SJSA1 (cell line): Measurements from ENCODE around the gene TACC2. TPM values are rescaled to one million over a fixed set of nuclear protein-coding genes. Genes with fewer than 3 reads are reported as not detected.

Experiments used
- DNase-seq, 2 experiments: peaks; one replicate each; pipeline ENCODE4 v3.0.0-alpha.2; 2015 to 2020; ENCODE audit warnings: low spot score in 2 of 2, low read depth in 1 of 2
- H3K27ac ChIP-seq: fragments of 250-450 bp; sonication (Bioruptor Pico); 2 replicates; pipeline ENCODE4 v1.5.1; 2020; ENCODE audit warnings: mild to moderate bottlenecking, moderate library complexity
- H3K27me3 ChIP-seq: fragments of 250-450 bp; sonication (Bioruptor Pico); replicated peaks from 2 replicates; pipeline ENCODE4 v1.5.1; 2020; ENCODE audit warnings: mild to moderate bottlenecking, moderate library complexity
- H3K36me3 ChIP-seq: fragments of 250-450 bp; sonication (Bioruptor Pico); 2 replicates; pipeline ENCODE4 v1.5.1; 2020; ENCODE audit warnings: mild to moderate bottlenecking
- H3K4me1 ChIP-seq: fragments of 250-450 bp; sonication (Bioruptor Pico); replicated peaks from 2 replicates; pipeline ENCODE4 v1.6.1; 2021; ENCODE audit warnings: mild to moderate bottlenecking
- H3K4me3 ChIP-seq: fragments of 250-450 bp; sonication (Bioruptor Pico); 2 replicates; pipeline ENCODE4 v1.5.1; 2020; ENCODE audit warnings: mild to moderate bottlenecking
- H3K9me3 ChIP-seq: fragments of 250-450 bp; sonication (Bioruptor Pico); replicated peaks from 2 replicates; pipeline ENCODE4 v1.5.1; 2020; ENCODE audit warnings: mild to moderate bottlenecking
- total RNA-seq: library from RNA; depleted of rRNA; stranded (reverse); fragments of >200 nt; shearing (Covaris generic); gene quantifications from 2 replicates; pipeline ENCODE4 v1.2.3, GENCODE V29; 2014

Gene TACC2
- total RNA-seq, 1 experiment from 2014 or later, result 4.9 TPM

DNA sequence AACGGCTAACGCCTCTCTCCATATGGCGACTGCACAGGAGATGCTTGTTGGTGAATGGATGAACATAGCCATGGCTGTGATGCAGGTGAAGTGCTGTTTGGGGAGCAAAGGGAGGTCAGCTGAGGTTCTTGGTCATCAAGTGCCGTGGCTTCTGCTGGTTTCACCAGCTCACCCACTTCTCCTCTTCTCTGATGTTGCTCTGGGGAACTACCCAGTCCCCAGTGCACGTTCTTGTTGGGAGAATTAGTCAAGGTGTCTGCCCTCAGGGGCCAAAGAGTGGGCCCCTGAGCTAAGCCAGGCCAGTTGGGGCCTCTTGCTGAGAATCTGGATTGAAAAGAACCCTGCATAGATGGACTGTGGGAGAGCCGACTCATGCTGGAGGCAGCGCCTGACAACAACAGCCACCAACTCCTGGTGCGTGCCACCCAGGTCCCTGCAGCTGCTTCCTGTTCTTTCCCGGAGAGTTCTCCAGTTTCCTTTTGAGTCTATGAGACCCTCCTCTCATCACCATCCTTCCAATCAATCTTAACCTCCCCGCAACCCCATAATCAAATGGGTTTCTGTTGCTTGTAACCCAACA, 285.1 kb downstream of the TACC2 start:
- H3K4me1 ChIP-seq, result no peaks in the 10 kb centered on the region

DNA sequence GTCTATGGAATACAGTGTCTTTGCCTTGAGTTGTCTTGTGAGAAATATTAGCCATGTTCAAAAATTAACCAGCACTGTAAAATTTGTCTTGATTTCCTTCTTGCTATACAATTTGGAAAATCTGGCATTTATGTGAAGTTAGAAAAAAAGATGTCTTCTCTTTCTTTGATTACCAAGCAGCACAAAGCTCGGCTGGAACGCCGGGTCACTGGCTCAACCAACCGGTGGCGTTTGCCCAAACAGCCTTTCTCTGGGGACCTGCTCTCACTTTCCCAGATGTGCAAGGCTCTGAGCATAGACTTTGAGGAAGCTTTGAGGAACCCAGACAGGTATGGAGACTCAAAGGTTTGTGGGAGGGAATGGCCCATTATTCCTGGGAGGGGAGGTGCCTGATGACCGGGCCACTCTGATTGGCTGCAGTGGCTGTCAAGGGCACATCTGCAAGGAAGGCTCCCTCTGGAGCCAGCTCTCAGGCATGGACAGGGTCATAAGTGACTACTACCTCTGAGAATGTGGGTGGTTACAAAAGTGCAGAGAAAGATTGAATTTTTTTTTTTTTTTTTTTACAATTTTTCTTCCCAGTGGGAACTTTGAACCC, 287.7 kb downstream of the TACC2 start:
- H3K4me3 ChIP-seq, result no peak overlapping the region
- no peaks in the 10 kb centered on the region for H3K9me3 ChIP-seq
- DNase-seq, result peak in 1 of 2 experiments; percentile 43
- peaks cover under 1% of the 10 kb centered on the region; the same call in 1 of the 2 replicates for H3K4me1 ChIP-seq
- H3K27ac ChIP-seq, result no peak overlapping the region
- no peaks in the 10 kb centered on the region for H3K27me3 ChIP-seq
- H3K36me3 ChIP-seq, result no peaks in the 10 kb centered on the region

More for the DNA sequence above, 285.1 kb downstream of the TACC2 start:
- Histone ChIP-seq H3K36me3 (no peaks in the 10 kb centered on the region), H3K9me3 (no peaks in the 10 kb centered on the region), H3K4me3 (no peak overlapping the region), H3K27me3 (no peaks in the 10 kb centered on the region), H3K27ac (no peak overlapping the region)
- no peak for DNase-seq

GRCh38 chr10:122277526-122278136, 288.7 kb downstream of the TACC2 start:
- DNase-seq, result peak in 1 of 2 experiments; percentile 24
- H3K4me3 ChIP-seq, result no peak overlapping the region
- H3K27me3 ChIP-seq, result no peaks in the 10 kb centered on the region
- no peaks in the 10 kb centered on the region for H3K36me3 ChIP-seq
- H3K4me1 ChIP-seq, result peaks cover 8% of the 10 kb centered on the region
- H3K27ac ChIP-seq, result no peak overlapping the region
- no peaks in the 10 kb centered on the region for H3K9me3 ChIP-seq

DNA sequence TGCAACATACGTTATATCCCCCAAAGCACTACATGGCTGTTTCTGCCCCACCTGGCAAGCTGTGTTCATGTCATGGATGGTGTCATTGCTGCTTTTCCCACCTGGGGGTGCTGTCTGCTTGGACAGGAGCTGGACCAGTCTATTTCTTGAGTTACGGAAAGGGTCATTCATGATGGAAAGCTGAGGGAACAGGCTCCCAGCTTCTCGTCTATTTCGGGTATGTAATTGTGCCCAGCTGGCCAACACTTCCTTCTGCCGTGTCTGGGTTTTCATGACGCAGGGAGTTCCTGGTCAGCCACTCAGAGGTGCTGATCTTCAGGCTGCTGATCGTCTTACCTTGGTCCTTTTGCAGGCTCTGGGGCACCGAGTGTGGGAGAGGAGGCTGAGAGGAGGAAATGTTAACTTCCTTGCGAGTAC, 290.8 kb downstream of the TACC2 start:
- peak in 1 of 2 experiments; percentile 38 for DNase-seq
- Histone ChIP-seq H3K36me3 (no peaks in the 10 kb centered on the region), H3K9me3 (no peaks in the 10 kb centered on the region), H3K4me1 (peaks cover 8% of the 10 kb centered on the region), H3K27ac (no peak overlapping the region), H3K27me3 (no peaks in the 10 kb centered on the region), H3K4me3 (no peak overlapping the region)

GRCh38 chr10:122280156-122280555, 291.2 kb downstream of the TACC2 start:
- H3K4me3 ChIP-seq, result no peak overlapping the region

GRCh38 chr10:122281018-122281626, 292.2 kb downstream of the TACC2 start:
- peaks cover 8% of the 10 kb centered on the region for H3K4me1 ChIP-seq
- no peak overlapping the region for H3K4me3 ChIP-seq
- peak in 1 of 2 experiments; percentile 12 for DNase-seq
- H3K9me3 ChIP-seq, result no peaks in the 10 kb centered on the region
- H3K27ac ChIP-seq, result no peak overlapping the region
- no peaks in the 10 kb centered on the region for H3K36me3 ChIP-seq
- H3K27me3 ChIP-seq, result no peaks in the 10 kb centered on the region

More at GRCh38 chr10:122280156-122280555, 291.2 kb downstream of the TACC2 start:
- Histone ChIP-seq H3K27ac (no peak overlapping the region), H3K36me3 (no peaks in the 10 kb centered on the region), H3K4me1 (peaks cover 8% of the 10 kb centered on the region), H3K9me3 (no peaks in the 10 kb centered on the region), H3K27me3 (no peaks in the 10 kb centered on the region)
- DNase-seq, result peak in 1 of 2 experiments; percentile 14

DNA sequence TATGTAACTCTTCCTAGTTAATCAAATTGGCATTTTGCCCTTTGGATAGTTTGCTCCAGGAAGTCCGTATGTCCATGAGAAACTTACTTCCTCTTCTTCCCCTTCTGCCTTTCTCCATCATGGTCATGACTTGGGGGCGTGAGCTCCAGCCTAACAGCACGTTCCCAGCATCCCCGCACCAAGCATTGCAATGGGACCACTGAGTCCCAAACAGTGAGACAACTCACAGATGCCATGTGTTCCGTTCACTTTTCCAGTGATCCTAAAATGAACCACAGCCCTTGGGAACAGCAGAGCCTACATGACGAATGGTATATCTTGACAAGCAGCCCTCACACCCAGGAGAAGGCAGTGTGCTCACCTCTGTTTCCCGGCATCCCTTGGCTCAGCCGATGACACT, 292.8 kb downstream of the TACC2 start:
- DNase-seq, result no peak
- Histone ChIP-seq H3K4me1 (peaks cover 8% of the 10 kb centered on the region), H3K4me3 (no peak overlapping the region), H3K27ac (no peak overlapping the region), H3K36me3 (no peaks in the 10 kb centered on the region), H3K27me3 (no peaks in the 10 kb centered on the region), H3K9me3 (no peaks in the 10 kb centered on the region)

GRCh38 chr10:122282253-122282671, 293.3 kb downstream of the TACC2 start:
- DNase-seq, result peak in 1 of 2 experiments; percentile 39
- Histone ChIP-seq H3K9me3 (no peaks in the 10 kb centered on the region), H3K27ac (no peak overlapping the region), H3K4me3 (no peak overlapping the region), H3K36me3 (no peaks in the 10 kb centered on the region), H3K27me3 (no peaks in the 10 kb centered on the region), H3K4me1 (peaks cover 8% of the 10 kb centered on the region)

DNA sequence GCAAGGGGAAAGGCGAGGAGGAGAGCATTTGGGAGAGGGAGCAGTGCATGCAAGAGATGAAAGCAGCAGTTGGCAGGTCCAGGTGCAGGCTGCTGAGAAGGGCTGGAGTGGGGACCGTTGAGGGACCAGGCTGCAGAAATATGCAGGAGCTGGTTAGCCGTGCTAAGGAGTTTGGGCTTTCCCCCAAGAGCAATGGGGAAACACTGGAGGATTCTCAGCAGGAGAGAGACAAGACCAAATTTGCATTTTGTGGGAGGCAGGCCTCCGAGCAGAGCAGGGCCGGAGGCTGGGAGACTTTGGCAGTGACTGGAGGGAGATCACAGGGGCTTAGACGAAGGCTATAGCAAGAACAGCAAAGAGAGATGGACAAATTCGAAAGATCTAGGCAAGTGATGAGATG, 293.9 kb downstream of the TACC2 start:
- H3K4me1 ChIP-seq, result peaks cover 8% of the 10 kb centered on the region

DNA sequence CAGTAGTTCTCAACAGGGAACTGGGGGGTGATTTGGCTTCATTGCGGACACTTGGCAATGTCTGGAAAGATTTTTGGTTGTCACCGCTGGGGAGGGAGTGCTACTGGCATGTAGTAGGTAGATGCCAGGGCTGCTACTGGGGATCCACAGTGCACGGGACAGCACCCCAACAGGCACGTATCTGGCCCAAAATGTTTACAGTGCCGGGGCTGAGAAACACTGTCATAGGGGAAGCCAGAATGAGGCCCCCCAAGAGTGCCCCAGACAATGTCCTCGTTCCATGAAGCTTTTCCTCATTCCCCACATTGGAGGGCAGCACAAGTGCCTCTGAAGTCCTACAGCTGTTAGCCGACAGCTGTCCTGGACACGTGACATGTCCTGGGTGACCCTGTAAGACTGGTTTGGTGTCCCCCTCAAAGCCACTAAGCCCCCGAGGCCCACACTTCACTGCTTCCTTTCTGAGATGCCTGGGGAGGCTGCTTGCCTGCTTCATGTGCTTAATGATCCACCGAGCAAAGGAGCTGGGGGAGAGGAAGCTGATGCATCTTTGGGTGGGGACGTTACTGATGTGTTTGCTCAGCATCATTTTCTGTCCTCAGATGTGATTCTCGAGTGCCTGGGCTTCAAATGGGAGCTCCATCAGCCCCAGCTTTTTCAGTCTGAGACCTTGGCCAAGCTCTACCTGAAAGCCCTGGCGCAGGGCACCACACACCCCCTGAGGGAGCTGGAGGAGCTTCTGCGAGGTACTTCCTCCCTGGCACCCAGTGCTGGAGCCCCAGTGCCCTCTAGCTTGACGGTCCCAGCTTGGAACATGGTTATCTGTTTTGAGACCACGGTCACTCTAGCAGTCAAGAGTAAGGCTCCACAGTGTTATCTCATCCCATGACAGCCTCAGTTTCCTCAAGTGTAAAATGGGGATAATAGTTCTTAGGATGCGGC, 296.8 kb downstream of the TACC2 start:
- Histone ChIP-seq H3K4me1 (peaks cover 8% of the 10 kb centered on the region), H3K36me3 (no peaks in the 10 kb centered on the region), H3K27me3 (no peaks in the 10 kb centered on the region), H3K4me3 (no peak overlapping the region), H3K27ac (no peak overlapping the region), H3K9me3 (no peaks in the 10 kb centered on the region)
- DNase-seq, result peak in 1 of 2 experiments; percentile 35

More for the DNA sequence above, 293.9 kb downstream of the TACC2 start:
- Histone ChIP-seq H3K27ac (no peak overlapping the region), H3K36me3 (no peaks in the 10 kb centered on the region), H3K9me3 (no peaks in the 10 kb centered on the region), H3K27me3 (no peaks in the 10 kb centered on the region), H3K4me3 (no peak overlapping the region)
- DNase-seq, result peak in 1 of 2 experiments; percentile 7

DNA sequence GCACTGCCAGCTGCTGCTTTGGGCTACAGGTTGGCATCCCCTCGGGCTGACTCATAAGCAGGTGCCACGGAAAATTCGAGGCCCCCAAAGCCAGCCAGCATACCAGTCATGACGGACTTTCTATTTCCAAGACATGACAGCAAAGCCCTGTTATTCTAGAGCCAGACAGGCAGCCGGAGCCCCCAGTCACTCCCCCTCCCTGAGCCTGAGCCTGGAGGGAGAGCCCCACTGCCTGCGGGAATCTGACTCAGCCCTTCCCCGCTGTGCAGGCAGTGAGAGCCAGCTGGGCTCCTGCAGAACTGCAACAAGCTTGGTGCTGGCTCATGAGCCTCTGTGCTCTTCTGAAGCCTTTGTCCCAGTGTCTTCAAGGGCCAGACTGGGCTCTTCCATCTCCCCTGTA, 297.9 kb downstream of the TACC2 start:
- no peaks in the 10 kb centered on the region for H3K9me3 ChIP-seq
- no peak for DNase-seq
- no peaks in the 10 kb centered on the region for H3K27me3 ChIP-seq
- H3K36me3 ChIP-seq, result no peaks in the 10 kb centered on the region
- no peak overlapping the region for H3K27ac ChIP-seq
- H3K4me1 ChIP-seq, result peaks cover 6% of the 10 kb centered on the region
- H3K4me3 ChIP-seq, result no peak overlapping the region

- no peaks in the 10 kb centered on the region for H3K9me3 ChIP-seq
- no peak overlapping the region for H3K27ac ChIP-seq
- no peaks in the 10 kb centered on the region for H3K36me3 ChIP-seq
- H3K4me1 ChIP-seq, result no peaks in the 10 kb centered on the region; the same call in 1 of the 2 replicates
- DNase-seq, result no peak
- H3K4me3 ChIP-seq, result no peak overlapping the region
- H3K27me3 ChIP-seq, result no peaks in the 10 kb centered on the region
Observed at GRCh38 chr10:122287570-122287969, 298.6 kb downstream of the TACC2 start.

DNA sequence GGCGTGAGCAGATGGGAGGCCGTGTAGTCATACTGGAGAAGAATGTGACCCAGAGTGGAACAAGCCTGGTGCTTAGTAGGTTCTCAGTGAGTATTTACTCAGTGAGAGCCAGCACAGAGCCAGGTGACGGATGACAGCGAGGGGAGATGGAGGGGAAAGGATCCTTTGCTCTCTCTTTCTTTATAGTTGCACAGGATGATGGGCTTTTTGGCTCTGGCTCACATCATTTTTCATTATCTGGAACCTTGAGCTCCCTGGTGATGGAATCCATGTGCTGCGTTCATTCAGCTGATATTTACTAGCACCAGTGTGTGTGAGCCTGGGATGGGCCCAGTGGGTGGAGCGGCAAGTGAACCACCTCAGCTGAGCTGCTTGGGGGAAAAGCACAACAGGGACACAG, 299.3 kb downstream of the TACC2 start:
- no peak for DNase-seq
- no peaks in the 10 kb centered on the region for H3K4me1 ChIP-seq

More for the DNA sequence above, 299.3 kb downstream of the TACC2 start:
- no peak overlapping the region for H3K27ac ChIP-seq
- H3K4me3 ChIP-seq, result no peak overlapping the region
- H3K9me3 ChIP-seq, result no peaks in the 10 kb centered on the region
- no peaks in the 10 kb centered on the region for H3K27me3 ChIP-seq
- no peaks in the 10 kb centered on the region for H3K36me3 ChIP-seq
